ENCODE data around the gene PDZK1IP1.
A peak's percentile ranks its signal among the peaks of the same experiment; 100 is the strongest.

The PDZK1IP1 gene

GRCh38 chr1:47181955-47182675 is 7.7 kb downstream of the PDZK1IP1 start:
- H3K27ac Mint-ChIP-seq: no peak overlapping the region
- H3K4me1 Mint-ChIP-seq: peaks cover 10% of the 10 kb centered on the region
- no peaks in the 10 kb centered on the region for H3K9me3 Mint-ChIP-seq
- no peaks in the 10 kb centered on the region for H3K36me3 Mint-ChIP-seq
- no peak for ATAC-seq
- H3K4me3 Mint-ChIP-seq: no peak overlapping the region
- H3K27me3 Mint-ChIP-seq: peaks cover 76% of the 10 kb centered on the region

GRCh38 chr1:47181095-47181954 is 8.5 kb downstream of the PDZK1IP1 start:
- Mint-ChIP-seq H3K36me3 (no peaks in the 10 kb centered on the region), H3K27me3 (peaks cover 69% of the 10 kb centered on the region)

GRCh38 chr1:47180603-47181094 is 9.2 kb downstream of the PDZK1IP1 start:
- H3K27me3 Mint-ChIP-seq: peaks cover 68% of the 10 kb centered on the region
- no peaks in the 10 kb centered on the region for H3K9me3 Mint-ChIP-seq
- H3K4me1 Mint-ChIP-seq: peaks cover 13% of the 10 kb centered on the region
- no peaks in the 10 kb centered on the region for H3K36me3 Mint-ChIP-seq
- no peak overlapping the region for H3K27ac Mint-ChIP-seq
- H3K4me3 Mint-ChIP-seq: no peak overlapping the region
- ATAC-seq: no peak

More at GRCh38 chr1:47181095-47181954, 8.5 kb downstream of the PDZK1IP1 start:
- H3K4me3 Mint-ChIP-seq: no peak overlapping the region
- H3K9me3 Mint-ChIP-seq: no peaks in the 10 kb centered on the region
- no peak for ATAC-seq
- peaks cover 10% of the 10 kb centered on the region for H3K4me1 Mint-ChIP-seq
- H3K27ac Mint-ChIP-seq: no peak overlapping the region

GRCh38 chr1:47179988-47180563 is 9.8 kb downstream of the PDZK1IP1 start:
- Mint-ChIP-seq H3K27me3 (peaks cover 65% of the 10 kb centered on the region), H3K36me3 (no peaks in the 10 kb centered on the region), H3K4me3 (no peak overlapping the region), H3K4me1 (peaks cover 19% of the 10 kb centered on the region), H3K9me3 (no peaks in the 10 kb centered on the region), H3K27ac (no peak overlapping the region)
- ATAC-seq: no peak

- Mint-ChIP-seq H3K27ac (peak overlapping the region; percentile 74), H3K27me3 (peaks cover 57% of the 10 kb centered on the region), H3K36me3 (no peaks in the 10 kb centered on the region), H3K9me3 (no peaks in the 10 kb centered on the region), H3K4me3 (peak overlapping the region; percentile 88), H3K4me1 (peaks cover 21% of the 10 kb centered on the region)
- ATAC-seq: peak; percentile 85
These were observed 10.5 kb downstream of the PDZK1IP1 start for GRCh38 chr1:47179017-47179987.

- Mint-ChIP-seq H3K27me3 (peaks cover 54% of the 10 kb centered on the region), H3K27ac (peak overlapping the region; percentile 74), H3K4me3 (no peak overlapping the region), H3K4me1 (peaks cover 21% of the 10 kb centered on the region), H3K9me3 (no peaks in the 10 kb centered on the region), H3K36me3 (no peaks in the 10 kb centered on the region)
- ATAC-seq: no peak
These were observed 11.2 kb downstream of the PDZK1IP1 start for GRCh38 chr1:47178654-47179016.

- no peak for ATAC-seq
- Mint-ChIP-seq H3K36me3 (no peaks in the 10 kb centered on the region), H3K9me3 (no peaks in the 10 kb centered on the region), H3K27ac (no peak overlapping the region), H3K4me3 (no peak overlapping the region), H3K4me1 (peaks cover 21% of the 10 kb centered on the region), H3K27me3 (peaks cover 48% of the 10 kb centered on the region)
These were observed 11.8 kb downstream of the PDZK1IP1 start for GRCh38 chr1:47178020-47178419.

- peaks cover 21% of the 10 kb centered on the region for H3K4me1 Mint-ChIP-seq
- no peak overlapping the region for H3K27ac Mint-ChIP-seq
- H3K27me3 Mint-ChIP-seq: peaks cover 31% of the 10 kb centered on the region
- H3K9me3 Mint-ChIP-seq: no peaks in the 10 kb centered on the region
- no peak for ATAC-seq
- H3K36me3 Mint-ChIP-seq: no peaks in the 10 kb centered on the region
- no peak overlapping the region for H3K4me3 Mint-ChIP-seq
These were observed 14.5 kb downstream of the PDZK1IP1 start for GRCh38 chr1:47175227-47175934.

GRCh38 chr1:47174656-47175020 is 15.2 kb downstream of the PDZK1IP1 start:
- Mint-ChIP-seq H3K27ac (no peak overlapping the region), H3K27me3 (peaks cover 27% of the 10 kb centered on the region), H3K4me1 (peaks cover 20% of the 10 kb centered on the region), H3K9me3 (no peaks in the 10 kb centered on the region), H3K4me3 (no peak overlapping the region), H3K36me3 (no peaks in the 10 kb centered on the region)
- no peak for ATAC-seq

- Mint-ChIP-seq H3K4me1 (peaks cover 10% of the 10 kb centered on the region), H3K27ac (no peak overlapping the region), H3K27me3 (peaks cover 29% of the 10 kb centered on the region), H3K4me3 (no peak overlapping the region), H3K36me3 (no peaks in the 10 kb centered on the region), H3K9me3 (no peaks in the 10 kb centered on the region)
- ATAC-seq: no peak
These were observed 17.1 kb downstream of the PDZK1IP1 start for GRCh38 chr1:47172782-47173181.

- no peak for ATAC-seq
- Mint-ChIP-seq H3K4me3 (no peak overlapping the region), H3K36me3 (no peaks in the 10 kb centered on the region), H3K4me1 (no peaks in the 10 kb centered on the region), H3K27ac (no peak overlapping the region), H3K27me3 (peaks cover 64% of the 10 kb centered on the region), H3K9me3 (peaks cover 8% of the 10 kb centered on the region)
These were observed 25.3 kb downstream of the PDZK1IP1 start for GRCh38 chr1:47164552-47164951.

- Mint-ChIP-seq H3K9me3 (peaks cover 8% of the 10 kb centered on the region), H3K27me3 (peaks cover 40% of the 10 kb centered on the region), H3K4me3 (no peak overlapping the region), H3K36me3 (no peaks in the 10 kb centered on the region), H3K4me1 (no peaks in the 10 kb centered on the region), H3K27ac (no peak overlapping the region)
- no peak for ATAC-seq
These were observed 28.4 kb downstream of the PDZK1IP1 start for GRCh38 chr1:47161298-47162040.

GRCh38 chr1:47160716-47161115 is 29.1 kb downstream of the PDZK1IP1 start:
- Mint-ChIP-seq H3K27me3 (peaks cover 40% of the 10 kb centered on the region), H3K4me1 (no peaks in the 10 kb centered on the region)

More at GRCh38 chr1:47160716-47161115, 29.1 kb downstream of the PDZK1IP1 start:
- H3K36me3 Mint-ChIP-seq: no peaks in the 10 kb centered on the region
- no peak overlapping the region for H3K4me3 Mint-ChIP-seq
- no peak for ATAC-seq
- no peak overlapping the region for H3K27ac Mint-ChIP-seq
- peaks cover 12% of the 10 kb centered on the region for H3K9me3 Mint-ChIP-seq

Measured in stimulated activated memory B cell treated with anti-CD40 and anti-IgM and Interleukin-4, amounts not matched to agents 10 μg/mL and 1 μg/mL and 100 μg/mL, for 72 hours (primary cell).